ENCODE data around the gene COL18A1. TPM values are rescaled to one million over a fixed set of nuclear protein-coding genes. Genes with fewer than 3 reads are reported as not detected.

COL18A1 gene
- total RNA-seq, 4 donors from 2014 or later = 124 to 224 (median 173) TPM

- WGBS, 2 donors = 73 to 83% methylated on average over 7 to 9 of the region's 9 CpGs
- Histone ChIP-seq H3K27me3 (peaks cover 0 to 11% of the 10 kb centered on the region in 2 donors), H3K27ac (peak overlapping the region in 1 of 4 donors; percentile 67), H3K36me3 (no peaks in the 10 kb centered on the region), H3K4me3 (no peak overlapping the region), H3K9me3 (no peaks in the 10 kb centered on the region), H3K4me1 (peaks cover 0 to 60% (median 15%) of the 10 kb centered on the region in 4 donors)
- no peak for DNase-seq (ENCODE audit: low spot score in 2 of 2)
- TF ChIP-seq EP300 (IDR thresholded peaks at IDR 0.05) (no peak), POLR2A (IDR thresholded peaks at IDR 0.05) (no peak), CTCF (IDR thresholded peaks at IDR 0.05) (no peak)
These were observed 3.9 kb downstream of the COL18A1 start for GRCh38 chr21:45408801-45409261.

GRCh38 chr21:45409466-45410150 lies 4.6 kb downstream of the COL18A1 start:
- WGBS, 2 donors = 62 to 75% methylated on average over 25 of the region's 29 CpGs
- peaks cover 0 to 4% of the 10 kb centered on the region in 2 donors for H3K27me3 ChIP-seq
- no peaks in the 10 kb centered on the region for H3K9me3 ChIP-seq
- no peak overlapping the region for H3K4me3 ChIP-seq
- peaks cover 0 to 52% (median 10%) of the 10 kb centered on the region in 4 donors for H3K4me1 ChIP-seq
- no peaks in the 10 kb centered on the region for H3K36me3 ChIP-seq
- no peak for TF ChIP-seq EP300 (IDR thresholded peaks at IDR 0.05)
- TF ChIP-seq CTCF (IDR thresholded peaks at IDR 0.05) = no peak
- no peak for TF ChIP-seq POLR2A (IDR thresholded peaks at IDR 0.05)
- H3K27ac ChIP-seq = peak overlapping the region in 3 of 4 donors; percentile 2 to 67 (median 10)
- DNase-seq (ENCODE audit: low spot score in 2 of 2) = no peak

GRCh38 chr21:45410151-45410864 lies 5.3 kb downstream of the COL18A1 start:
- Histone ChIP-seq H3K9me3 (no peaks in the 10 kb centered on the region), H3K27me3 (peaks cover 0 to 4% of the 10 kb centered on the region in 2 donors), H3K4me1 (peaks cover 0 to 51% (median 8%) of the 10 kb centered on the region in 4 donors), H3K36me3 (no peaks in the 10 kb centered on the region), H3K27ac (peak overlapping the region in 3 of 4 donors; percentile 2 to 67 (median 66)), H3K4me3 (no peak overlapping the region)
- TF ChIP-seq CTCF (IDR thresholded peaks at IDR 0.05) (no peak), POLR2A (IDR thresholded peaks at IDR 0.05) (no peak), EP300 (IDR thresholded peaks at IDR 0.05) (no peak)
- WGBS, 2 donors = 65 to 69% methylated on average over 24 to 27 of the region's 28 CpGs
- DNase-seq (ENCODE audit: low spot score in 2 of 2) = no peak

GRCh38 chr21:45410865-45411809 lies 6.2 kb downstream of the COL18A1 start:
- Histone ChIP-seq H3K27me3 (peaks cover 0 to under 1% of the 10 kb centered on the region in 2 donors), H3K9me3 (no peaks in the 10 kb centered on the region), H3K27ac (peak overlapping the region in 2 of 4 donors; percentile 66 to 67), H3K4me1 (peaks cover 0 to 46% (median 3%) of the 10 kb centered on the region in 4 donors), H3K36me3 (no peaks in the 10 kb centered on the region), H3K4me3 (no peak overlapping the region)
- 63 to 70% methylated on average over 20 to 22 of the region's 31 CpGs for WGBS, 2 donors
- no peak for DNase-seq (ENCODE audit: low spot score in 2 of 2)
- no peak for TF ChIP-seq CTCF (IDR thresholded peaks at IDR 0.05)
- TF ChIP-seq POLR2A (IDR thresholded peaks at IDR 0.05) = no peak
- TF ChIP-seq EP300 (IDR thresholded peaks at IDR 0.05) = no peak
